H1 (cell line): ENCODE data around the gene TMEM59L. TPM values are rescaled to one million over a fixed set of nuclear protein-coding genes. Genes with fewer than 3 reads are reported as not detected.

Experiments
- CHD7 ChIP-seq: fragments of 300-600 bp; sonication (generic); IDR thresholded peaks from 2 replicates; pipeline ENCODE4 v1.7.1; 2012; ENCODE audit warnings: low read length, moderate library complexity, mild to moderate bottlenecking, inconsistent platforms; ENCODE audit not compliant: insufficient replicate concordance
- USF2 ChIP-seq: IDR thresholded peaks from 2 replicates; pipeline ENCODE4 v1.6.1; 2011; ENCODE audit warnings: low read length, improper control_type of control experiment
- polyA plus RNA-seq, 7 experiments: library from polyadenylated mRNA; depleted of rRNA in 3 of 7; stranded (reverse) in 5 of 7; unstranded in 2 of 7; fragments of >200 nt in 5 of 7; fragments of 200-250 nt in 2 of 7; gene quantifications; 1 replicate in 5 of 7; 2 replicates in 1 of 7; 4 replicates in 1 of 7; pipeline versions ENCODE4 v1.2.1 to v1.2.3, GENCODE V29; 2011 to 2013; ENCODE audit warnings: missing spikeins in 2 of 7, mixed read lengths in 2 of 7
- total RNA-seq: library from RNA; stranded (reverse); fragmentation: NEBNext Ultra II Directional; extraction: Animal tissue kit (Norgen Biotek cat#: 25700); gene quantifications from 2 replicates; pipeline ENCODE4 v1.2.1, GENCODE V29; 2021

The TMEM59L gene
- total and polyA plus RNA-seq, 2 of the 8 experiments (the other 6 are each of a cell fraction or from before 2014, with no cell fraction given), result 4.0 to 12.2 TPM

- TF ChIP-seq USF2 (no peak), CHD7 (no peak)
Observed at GRCh38 chr19:18667531-18668251, 55.0 kb downstream of the TMEM59L start (continued).
